Omental fat pad (tissue), 4 donors: ENCODE data around the gene MICB. TPM values are rescaled to one million over a fixed set of nuclear protein-coding genes. Genes with fewer than 3 reads are reported as not detected.

Source experiments
- ATAC-seq: fragments of 150-250 bp; one replicate; pipeline ENCODE4 v1.9.1; 2016; ENCODE audit warnings: mild to moderate bottlenecking, moderate library complexity; ENCODE audit not compliant: low FRiP score
- DNase-seq: peaks from one replicate; pipeline ENCODE4 v3.0.0-alpha.2; 2019; ENCODE audit warnings: low spot score
- total RNA-seq, 4 donors: library from RNA; depleted of rRNA; stranded (reverse); fragments of >200 nt; gene quantifications; one replicate each; pipeline ENCODE4 v1.1.0, GENCODE V29; 2016
- TF ChIP-seq, protein P1 (sequence below), 3 donors: fragments of 450-650 bp; IDR thresholded peaks; one replicate each; pipeline ENCODE4 v1.5.1; 2016 to 2017; ENCODE audit warnings: antibody characterized with exemption in 3 of 3, mild to moderate bottlenecking in 3 of 3, moderate library complexity in 2 of 3

MICB gene
- total RNA-seq, 4 donors from 2014 or later, result 3.3 to 5.8 (median 5.8) TPM

GRCh38 chr6:31541658-31542521, 43.9 kb downstream of the MICB start, which contains the start of gene DDX39B:
TSS of gene DDX39B (minus strand) at chr6:31542003. CDS start at chr6:31540532, 1,471 bp downstream.
- DNase-seq, result peak; percentile 67
- ATAC-seq, result peak; percentile 91

GRCh38 chr6:31543639-31544038, 45.7 kb downstream of the MICB start:
- ATAC-seq (no peak), DNase-seq (no peak)
- TF ChIP-seq, protein P1, sequence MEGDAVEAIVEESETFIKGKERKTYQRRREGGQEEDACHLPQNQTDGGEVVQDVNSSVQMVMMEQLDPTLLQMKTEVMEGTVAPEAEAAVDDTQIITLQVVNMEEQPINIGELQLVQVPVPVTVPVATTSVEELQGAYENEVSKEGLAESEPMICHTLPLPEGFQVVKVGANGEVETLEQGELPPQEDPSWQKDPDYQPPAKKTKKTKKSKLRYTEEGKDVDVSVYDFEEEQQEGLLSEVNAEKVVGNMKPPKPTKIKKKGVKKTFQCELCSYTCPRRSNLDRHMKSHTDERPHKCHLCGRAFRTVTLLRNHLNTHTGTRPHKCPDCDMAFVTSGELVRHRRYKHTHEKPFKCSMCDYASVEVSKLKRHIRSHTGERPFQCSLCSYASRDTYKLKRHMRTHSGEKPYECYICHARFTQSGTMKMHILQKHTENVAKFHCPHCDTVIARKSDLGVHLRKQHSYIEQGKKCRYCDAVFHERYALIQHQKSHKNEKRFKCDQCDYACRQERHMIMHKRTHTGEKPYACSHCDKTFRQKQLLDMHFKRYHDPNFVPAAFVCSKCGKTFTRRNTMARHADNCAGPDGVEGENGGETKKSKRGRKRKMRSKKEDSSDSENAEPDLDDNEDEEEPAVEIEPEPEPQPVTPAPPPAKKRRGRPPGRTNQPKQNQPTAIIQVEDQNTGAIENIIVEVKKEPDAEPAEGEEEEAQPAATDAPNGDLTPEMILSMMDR (IDR thresholded peaks at IDR 0.05), result no peak

More at GRCh38 chr6:31541658-31542521, 43.9 kb downstream of the MICB start, which contains the start of gene DDX39B:
- TF ChIP-seq, protein P1 (IDR thresholded peaks at IDR 0.05), result no peak

GRCh38 chr6:31544676-31545075, 46.7 kb downstream of the MICB start:
- DNase-seq, result no peak
- TF ChIP-seq, protein P1 (IDR thresholded peaks at IDR 0.05), result no peak
- no peak for ATAC-seq

- TF ChIP-seq, protein P1 (IDR thresholded peaks at IDR 0.05), result no peak
- DNase-seq (no peak), ATAC-seq (no peak)
These were observed 47.3 kb downstream of the MICB start for GRCh38 chr6:31545291-31545690.

DNA sequence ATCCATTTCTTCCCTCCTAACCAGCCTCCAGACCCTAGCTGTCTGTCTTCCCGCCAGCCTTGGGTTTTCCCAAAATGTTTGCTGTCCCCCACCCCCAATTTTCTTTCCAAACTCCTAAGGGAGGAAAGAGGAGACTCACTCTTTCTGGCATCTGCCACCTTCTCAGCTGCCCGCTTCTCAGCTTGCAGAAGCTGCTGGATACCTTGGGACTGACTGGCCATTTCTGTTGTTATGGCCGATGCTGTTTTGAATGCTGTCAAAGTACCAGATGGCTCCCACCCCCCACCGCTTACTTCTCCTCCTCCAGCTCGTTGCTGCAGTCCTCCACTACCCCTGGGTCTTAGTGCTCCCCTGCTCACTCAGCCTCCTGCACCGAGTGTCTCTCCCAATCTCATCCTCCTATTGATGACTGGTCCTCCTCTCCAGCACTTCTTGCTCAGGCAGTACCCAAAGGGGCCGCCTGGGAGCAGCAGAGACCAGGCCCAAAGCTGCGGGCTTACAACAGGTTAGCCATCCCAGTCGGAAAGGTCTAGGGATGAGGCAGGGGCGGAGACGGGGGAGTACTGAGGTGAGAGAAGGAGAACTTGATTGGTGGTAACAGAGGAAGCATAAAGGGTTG, 48.5 kb downstream of the MICB start, which contains the start of gene ATP6V1G2:
TSS of gene ATP6V1G2 (minus strand) at position 270 of the 619 bp plus-strand sequence. CDS start at position 221, 49 bp downstream.
- ATAC-seq (peak; percentile 82), DNase-seq (peak; percentile 88)
- TF ChIP-seq, protein P1 (IDR thresholded peaks at IDR 0.05), result peak in 2 of 3 donors; percentile 73 to 92

GRCh38 chr6:31546958-31547726, 49.2 kb downstream of the MICB start, which contains the start of gene NFKBIL1:
TSS of gene NFKBIL1 (plus strand) at chr6:31547608. CDS start at chr6:31547695, 87 bp downstream.
- TF ChIP-seq, protein P1 (IDR thresholded peaks at IDR 0.05), result no peak
- peak; percentile 75 for DNase-seq
- ATAC-seq, result peak; percentile 89
